Mesothelial cell of epicardium (in vitro differentiated cells): ENCODE results near the gene ADAMTS10. TPM values are rescaled to one million over a fixed set of nuclear protein-coding genes. Genes with fewer than 3 reads are reported as not detected.
A peak's percentile ranks its signal among the peaks of the same experiment; 100 is the strongest.
"Not testable (repeated sequence)": the region's sequence is repeated elsewhere in the genome, so short reads cannot be mapped to it uniquely, and the experiment has no call there.

ENCODE experiments used
- DNase-seq, 2 experiments: peaks; one replicate each; pipeline ENCODE4 v3.0.0; 2021; ENCODE audit warnings: low spot score in 2 of 2; ENCODE audit not compliant: unreplicated experiment in 2 of 2
- H3K27ac Mint-ChIP-seq: 2 replicates; pipeline ENCODE4 v1.8.0; 2021; ENCODE audit warnings: mixed read lengths
- H3K27me3 Mint-ChIP-seq: 2 replicates; pipeline ENCODE4 v1.8.0; 2021; ENCODE audit warnings: low read depth, mixed read lengths
- H3K36me3 Mint-ChIP-seq: 2 replicates; pipeline ENCODE4 v1.8.0; 2021; ENCODE audit warnings: mixed read lengths
- H3K4me1 Mint-ChIP-seq: 2 replicates; pipeline ENCODE4 v1.8.0; 2021; ENCODE audit warnings: mixed read lengths
- H3K4me3 Mint-ChIP-seq: 2 replicates; pipeline ENCODE4 v1.8.0; 2021; ENCODE audit warnings: mild to moderate bottlenecking, moderate library complexity, mixed read lengths
- H3K9me3 Mint-ChIP-seq: 2 replicates; pipeline ENCODE4 v1.8.0; 2021; ENCODE audit warnings: mixed read lengths
- CTCF ChIP-seq: fragments of 200-600 bp; sonication (generic); IDR thresholded peaks from one replicate; pipeline ENCODE4 v1.5.0; 2021; ENCODE audit warnings: antibody characterized with exemption; ENCODE audit not compliant: unreplicated experiment
- total RNA-seq: library from RNA; stranded (reverse); gene quantifications from 3 replicates; pipeline ENCODE4 v1.2.1, GENCODE V29; 2021

Gene ADAMTS10
- total RNA-seq, 1 donor from 2014 or later = 182 TPM

DNA sequence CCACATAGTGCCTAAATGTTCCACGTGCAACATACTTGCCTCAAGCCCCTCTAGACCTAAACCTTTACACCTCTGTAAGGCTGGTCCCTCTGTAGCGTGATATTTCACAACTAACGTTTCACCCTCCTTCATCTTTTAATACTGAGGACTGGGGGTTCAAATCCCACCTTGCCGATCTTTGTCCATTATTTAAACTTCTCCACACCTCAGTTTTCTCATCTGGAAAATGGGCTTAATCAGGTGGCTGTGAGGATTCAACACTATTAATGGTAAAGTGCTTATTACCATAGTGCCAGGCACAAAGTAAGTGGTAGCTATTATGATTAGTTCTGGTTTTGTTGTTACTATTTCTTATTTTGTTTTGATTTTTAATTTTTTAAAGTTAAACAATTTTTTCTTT, 7.5 kb upstream of the ADAMTS10 start:
- Mint-ChIP-seq H3K36me3 (no peaks in the 10 kb centered on the region), H3K9me3 (no peaks in the 10 kb centered on the region), H3K27me3 (peaks cover 12% of the 10 kb centered on the region), H3K4me3 (no peak overlapping the region), H3K27ac (no peak overlapping the region), H3K4me1 (no peaks in the 10 kb centered on the region)
- TF ChIP-seq CTCF = no peak
- DNase-seq = no peak

- not testable (repeated sequence) for DNase-seq, H3K27ac Mint-ChIP-seq, H3K36me3 Mint-ChIP-seq, H3K9me3 Mint-ChIP-seq, H3K4me3 Mint-ChIP-seq, H3K4me1 Mint-ChIP-seq
- peaks cover 12% of the 10 kb centered on the region for H3K27me3 Mint-ChIP-seq
These were observed 6.8 kb upstream of the ADAMTS10 start for GRCh38 chr19:8617325-8617724.

GRCh38 chr19:8616861-8617260, 6.3 kb upstream of the ADAMTS10 start:
- no peak overlapping the region for H3K4me3 Mint-ChIP-seq
- no peaks in the 10 kb centered on the region for H3K36me3 Mint-ChIP-seq
- no peak for TF ChIP-seq CTCF
- H3K27ac Mint-ChIP-seq = no peak overlapping the region
- H3K4me1 Mint-ChIP-seq = peaks cover 4% of the 10 kb centered on the region
- peaks cover 12% of the 10 kb centered on the region for H3K27me3 Mint-ChIP-seq
- H3K9me3 Mint-ChIP-seq = no peaks in the 10 kb centered on the region
- DNase-seq = no peak

- H3K27ac Mint-ChIP-seq = no peak overlapping the region
- peak in 1 of 2 experiments; percentile 74 for DNase-seq
- TF ChIP-seq CTCF = peak; percentile 95
- peaks cover 4% of the 10 kb centered on the region for H3K4me1 Mint-ChIP-seq
- H3K27me3 Mint-ChIP-seq = peaks cover 12% of the 10 kb centered on the region
- no peaks in the 10 kb centered on the region for H3K36me3 Mint-ChIP-seq
- H3K9me3 Mint-ChIP-seq = no peaks in the 10 kb centered on the region
- H3K4me3 Mint-ChIP-seq = no peak overlapping the region
These were observed 5.5 kb upstream of the ADAMTS10 start for GRCh38 chr19:8615813-8616596.

DNA sequence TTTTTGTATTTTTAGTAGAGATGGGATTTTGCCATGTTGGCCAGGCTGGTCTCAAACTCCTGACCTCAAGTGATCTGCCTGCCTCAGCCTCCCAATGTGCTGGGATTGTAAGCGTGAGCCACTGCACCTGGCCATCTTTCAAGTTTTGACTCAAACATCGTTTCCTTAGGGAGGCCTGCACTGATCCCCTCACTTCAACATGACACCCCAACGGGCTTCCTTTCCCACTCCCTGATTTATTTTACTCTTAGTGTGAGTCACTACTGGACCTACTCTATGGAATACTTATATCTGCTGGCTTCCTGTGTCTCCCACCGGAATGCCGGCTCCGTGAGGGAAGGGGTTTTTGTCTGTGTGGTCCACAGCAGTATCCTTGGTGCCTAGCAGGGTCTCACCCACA, 4.5 kb upstream of the ADAMTS10 start:
- H3K27me3 Mint-ChIP-seq = peaks cover 5% of the 10 kb centered on the region
- DNase-seq = no peak
- H3K36me3 Mint-ChIP-seq = no peaks in the 10 kb centered on the region
- no peak overlapping the region for H3K4me3 Mint-ChIP-seq
- peaks cover 5% of the 10 kb centered on the region for H3K4me1 Mint-ChIP-seq
- no peak overlapping the region for H3K27ac Mint-ChIP-seq
- TF ChIP-seq CTCF = no peak
- no peaks in the 10 kb centered on the region for H3K9me3 Mint-ChIP-seq

- no peak for TF ChIP-seq CTCF
- Mint-ChIP-seq H3K4me3 (no peak overlapping the region), H3K27me3 (peaks cover 5% of the 10 kb centered on the region), H3K27ac (no peak overlapping the region), H3K9me3 (no peaks in the 10 kb centered on the region), H3K36me3 (no peaks in the 10 kb centered on the region), H3K4me1 (peaks cover 9% of the 10 kb centered on the region)
- DNase-seq = no peak
These were observed 3.9 kb upstream of the ADAMTS10 start for GRCh38 chr19:8614455-8614854.
